Measurements from ENCODE around the gene TUBB4A.
A peak's percentile ranks its signal among the peaks of the same experiment; 100 is the strongest.
"Not testable (repeated sequence)": the region's sequence is repeated elsewhere in the genome, so short reads cannot be mapped to it uniquely, and the experiment has no call there.

TUBB4A gene

GRCh38 chr19:6522712-6523111 is 20.6 kb upstream of the TUBB4A start:
- no peak for DNase-seq

GRCh38 chr19:6521718-6522646 is 19.9 kb upstream of the TUBB4A start:
- no peak for DNase-seq

GRCh38 chr19:6519289-6519688 is 17.2 kb upstream of the TUBB4A start:
- DNase-seq, result peak; percentile 48

- DNase-seq, result no peak
Measured at GRCh38 chr19:6518145-6518911, 16.2 kb upstream of the TUBB4A start.

GRCh38 chr19:6516659-6517291 is 14.7 kb upstream of the TUBB4A start:
- peak; percentile 79 for DNase-seq

GRCh38 chr19:6516018-6516658 is 14.0 kb upstream of the TUBB4A start:
- peak; percentile 88 for DNase-seq

- no peak for DNase-seq
Measured at GRCh38 chr19:6514926-6515544, 12.9 kb upstream of the TUBB4A start.

GRCh38 chr19:6514089-6514488 is 12.0 kb upstream of the TUBB4A start:
- no peak for DNase-seq

GRCh38 chr19:6510618-6511017 is 8.5 kb upstream of the TUBB4A start:
- no peak for DNase-seq

GRCh38 chr19:6509118-6509971 is 7.2 kb upstream of the TUBB4A start:
- no peak for DNase-seq

GRCh38 chr19:6508028-6508771 is 6.1 kb upstream of the TUBB4A start:
- DNase-seq, result not testable (repeated sequence)

- DNase-seq, result no peak
Measured at GRCh38 chr19:6503407-6504201, 1.5 kb upstream of the TUBB4A start.

GRCh38 chr19:6500837-6501739 is 1.0 kb downstream of the TUBB4A start:
- DNase-seq, result no peak

GRCh38 chr19:6499052-6499790 is 2.9 kb downstream of the TUBB4A start:
- no peak for DNase-seq

- DNase-seq, result no peak
Measured at GRCh38 chr19:6498294-6499036, 3.6 kb downstream of the TUBB4A start.

- no peak for DNase-seq
Measured at GRCh38 chr19:6495947-6496346, 6.2 kb downstream of the TUBB4A start.

GRCh38 chr19:6494438-6495036 is 7.6 kb downstream of the TUBB4A start:
- no peak for DNase-seq

Data from amniotic stem cell (primary cell).